ENCODE measurements around the gene HBD. TPM values are rescaled to one million over a fixed set of nuclear protein-coding genes. Genes with fewer than 3 reads are reported as not detected.

HBD gene
- total RNA-seq, 1 experiment from 2014 or later, result not detected

DNA sequence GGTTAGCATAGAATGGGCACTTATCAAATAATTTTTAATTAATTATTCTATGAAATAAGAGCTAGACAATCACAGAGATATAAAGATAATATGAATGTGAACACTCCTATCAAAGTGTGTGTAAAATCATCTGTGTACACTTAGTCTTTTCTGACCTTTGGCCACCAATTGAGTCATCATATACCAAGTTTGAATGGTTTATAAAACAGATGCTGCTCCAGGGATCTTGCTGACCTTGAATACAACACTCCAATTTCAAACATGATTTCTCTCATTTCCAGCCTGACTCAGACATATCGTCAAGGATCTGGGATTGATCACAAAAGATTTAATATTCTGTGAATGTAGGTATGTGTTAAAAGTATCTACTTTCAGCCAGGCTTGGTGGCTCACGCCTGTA, 30.9 kb downstream of the HBD start:
- Histone ChIP-seq H3K4me3 (replicated peaks in 1 of 2; ENCODE audit: low read depth in 1 of 2, low read length in 2 of 2) (no peak overlapping the region), H3K9me3 (ENCODE audit: control insufficient read depth in 1 of 2, insufficient read depth in 1 of 2, low read depth in 1 of 2, low read length in 2 of 2) (no peaks in the 10 kb centered on the region), H4K20me1 (ENCODE audit: insufficient read depth) (no peaks in the 10 kb centered on the region), H3K4me1 (ENCODE audit: control insufficient read depth in 1 of 2, insufficient read depth in 2 of 2, low read length in 2 of 2) (no peaks in the 10 kb centered on the region), H3K9me2 (ENCODE audit: insufficient read depth) (no peaks in the 10 kb centered on the region), H3K79me2 (ENCODE audit: insufficient read depth, low read length) (no peaks in the 10 kb centered on the region), H3K36me3 (ENCODE audit: control insufficient read depth in 1 of 2, insufficient read depth in 2 of 2, low read length in 2 of 2) (no peaks in the 10 kb centered on the region), H2AFZ (ENCODE audit: low read depth, low read length, poor library complexity, severe bottlenecking) (no peak overlapping the region), H3K27me3 (ENCODE audit: insufficient read depth, low read length) (peaks cover 44% of the 10 kb centered on the region), H3K4me2 (ENCODE audit: low read length) (no peak overlapping the region), H3K27ac (ENCODE audit: low read depth, low read length) (no peak overlapping the region), H3K9ac (ENCODE audit: low read length) (no peak overlapping the region)
- BruUV-seq (replicated peaks), result no TSS peak
- POLR2A ChIA-PET, result no interaction called here
- TF ChIP-seq TCF7L2 (IDR thresholded peaks at IDR 0.05; ENCODE audit: borderline replicate concordance, extremely low read depth, insufficient read depth, insufficient read length), result no peak
- TF ChIP-seq, protein P1, sequence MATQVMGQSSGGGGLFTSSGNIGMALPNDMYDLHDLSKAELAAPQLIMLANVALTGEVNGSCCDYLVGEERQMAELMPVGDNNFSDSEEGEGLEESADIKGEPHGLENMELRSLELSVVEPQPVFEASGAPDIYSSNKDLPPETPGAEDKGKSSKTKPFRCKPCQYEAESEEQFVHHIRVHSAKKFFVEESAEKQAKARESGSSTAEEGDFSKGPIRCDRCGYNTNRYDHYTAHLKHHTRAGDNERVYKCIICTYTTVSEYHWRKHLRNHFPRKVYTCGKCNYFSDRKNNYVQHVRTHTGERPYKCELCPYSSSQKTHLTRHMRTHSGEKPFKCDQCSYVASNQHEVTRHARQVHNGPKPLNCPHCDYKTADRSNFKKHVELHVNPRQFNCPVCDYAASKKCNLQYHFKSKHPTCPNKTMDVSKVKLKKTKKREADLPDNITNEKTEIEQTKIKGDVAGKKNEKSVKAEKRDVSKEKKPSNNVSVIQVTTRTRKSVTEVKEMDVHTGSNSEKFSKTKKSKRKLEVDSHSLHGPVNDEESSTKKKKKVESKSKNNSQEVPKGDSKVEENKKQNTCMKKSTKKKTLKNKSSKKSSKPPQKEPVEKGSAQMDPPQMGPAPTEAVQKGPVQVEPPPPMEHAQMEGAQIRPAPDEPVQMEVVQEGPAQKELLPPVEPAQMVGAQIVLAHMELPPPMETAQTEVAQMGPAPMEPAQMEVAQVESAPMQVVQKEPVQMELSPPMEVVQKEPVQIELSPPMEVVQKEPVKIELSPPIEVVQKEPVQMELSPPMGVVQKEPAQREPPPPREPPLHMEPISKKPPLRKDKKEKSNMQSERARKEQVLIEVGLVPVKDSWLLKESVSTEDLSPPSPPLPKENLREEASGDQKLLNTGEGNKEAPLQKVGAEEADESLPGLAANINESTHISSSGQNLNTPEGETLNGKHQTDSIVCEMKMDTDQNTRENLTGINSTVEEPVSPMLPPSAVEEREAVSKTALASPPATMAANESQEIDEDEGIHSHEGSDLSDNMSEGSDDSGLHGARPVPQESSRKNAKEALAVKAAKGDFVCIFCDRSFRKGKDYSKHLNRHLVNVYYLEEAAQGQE (IDR thresholded peaks at IDR 0.05; ENCODE audit: low read depth), result no peak
- TF ChIP-seq ZNF274 (IDR thresholded peaks at IDR 0.05; ENCODE audit: low read depth, low read length), result no peak
- TF ChIP-seq, protein P2, sequence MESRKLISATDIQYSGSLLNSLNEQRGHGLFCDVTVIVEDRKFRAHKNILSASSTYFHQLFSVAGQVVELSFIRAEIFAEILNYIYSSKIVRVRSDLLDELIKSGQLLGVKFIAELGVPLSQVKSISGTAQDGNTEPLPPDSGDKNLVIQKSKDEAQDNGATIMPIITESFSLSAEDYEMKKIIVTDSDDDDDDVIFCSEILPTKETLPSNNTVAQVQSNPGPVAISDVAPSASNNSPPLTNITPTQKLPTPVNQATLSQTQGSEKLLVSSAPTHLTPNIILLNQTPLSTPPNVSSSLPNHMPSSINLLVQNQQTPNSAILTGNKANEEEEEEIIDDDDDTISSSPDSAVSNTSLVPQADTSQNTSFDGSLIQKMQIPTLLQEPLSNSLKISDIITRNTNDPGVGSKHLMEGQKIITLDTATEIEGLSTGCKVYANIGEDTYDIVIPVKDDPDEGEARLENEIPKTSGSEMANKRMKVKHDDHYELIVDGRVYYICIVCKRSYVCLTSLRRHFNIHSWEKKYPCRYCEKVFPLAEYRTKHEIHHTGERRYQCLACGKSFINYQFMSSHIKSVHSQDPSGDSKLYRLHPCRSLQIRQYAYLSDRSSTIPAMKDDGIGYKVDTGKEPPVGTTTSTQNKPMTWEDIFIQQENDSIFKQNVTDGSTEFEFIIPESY (IDR thresholded peaks at IDR 0.05; ENCODE audit: extremely low read depth, insufficient replicate concordance, low read length), result no peak
- TF ChIP-seq, protein P3, sequence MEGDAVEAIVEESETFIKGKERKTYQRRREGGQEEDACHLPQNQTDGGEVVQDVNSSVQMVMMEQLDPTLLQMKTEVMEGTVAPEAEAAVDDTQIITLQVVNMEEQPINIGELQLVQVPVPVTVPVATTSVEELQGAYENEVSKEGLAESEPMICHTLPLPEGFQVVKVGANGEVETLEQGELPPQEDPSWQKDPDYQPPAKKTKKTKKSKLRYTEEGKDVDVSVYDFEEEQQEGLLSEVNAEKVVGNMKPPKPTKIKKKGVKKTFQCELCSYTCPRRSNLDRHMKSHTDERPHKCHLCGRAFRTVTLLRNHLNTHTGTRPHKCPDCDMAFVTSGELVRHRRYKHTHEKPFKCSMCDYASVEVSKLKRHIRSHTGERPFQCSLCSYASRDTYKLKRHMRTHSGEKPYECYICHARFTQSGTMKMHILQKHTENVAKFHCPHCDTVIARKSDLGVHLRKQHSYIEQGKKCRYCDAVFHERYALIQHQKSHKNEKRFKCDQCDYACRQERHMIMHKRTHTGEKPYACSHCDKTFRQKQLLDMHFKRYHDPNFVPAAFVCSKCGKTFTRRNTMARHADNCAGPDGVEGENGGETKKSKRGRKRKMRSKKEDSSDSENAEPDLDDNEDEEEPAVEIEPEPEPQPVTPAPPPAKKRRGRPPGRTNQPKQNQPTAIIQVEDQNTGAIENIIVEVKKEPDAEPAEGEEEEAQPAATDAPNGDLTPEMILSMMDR (IDR thresholded peaks at IDR 0.05 in 2 of 3, conservative IDR thresholded peaks at IDR 0.05 in 1 of 3; ENCODE audit: borderline replicate concordance in 1 of 3, insufficient read depth in 1 of 3, low read depth in 2 of 3, low read length in 2 of 3), result no peak
- TF ChIP-seq POLR2A (IDR thresholded peaks at IDR 0.05; ENCODE audit: borderline replicate concordance, extremely low read depth, insufficient read depth, insufficient read length), result no peak
- no peak for TF ChIP-seq ZFX (IDR thresholded peaks at IDR 0.05)
- TF ChIP-seq, protein P4, sequence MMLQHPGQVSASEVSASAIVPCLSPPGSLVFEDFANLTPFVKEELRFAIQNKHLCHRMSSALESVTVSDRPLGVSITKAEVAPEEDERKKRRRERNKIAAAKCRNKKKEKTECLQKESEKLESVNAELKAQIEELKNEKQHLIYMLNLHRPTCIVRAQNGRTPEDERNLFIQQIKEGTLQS (IDR thresholded peaks at IDR 0.05), result no peak
- TF ChIP-seq EZH2 (IDR thresholded peaks at IDR 0.05), result no peak
- TF ChIP-seq SP1 (IDR thresholded peaks at IDR 0.05; ENCODE audit: low read depth), result no peak
- no peak for TF ChIP-seq EGR1 (IDR thresholded peaks at IDR 0.05; ENCODE audit: low read depth)
- TF ChIP-seq SIN3A (IDR thresholded peaks at IDR 0.05; ENCODE audit: low read depth), result no peak
- no peak for TF ChIP-seq POLR2AphosphoS5 (IDR thresholded peaks at IDR 0.05; ENCODE audit: low read depth, low read length)
- no peak for TF ChIP-seq ELF1 (IDR thresholded peaks at IDR 0.05; ENCODE audit: borderline replicate concordance, low read depth)
- no peak for TF ChIP-seq CBX3 (IDR thresholded peaks at IDR 0.05; ENCODE audit: low read depth)
- no peak for TF ChIP-seq SRF (IDR thresholded peaks at IDR 0.05; ENCODE audit: low read depth)
- no peak for TF ChIP-seq RAD21 (IDR thresholded peaks at IDR 0.05; ENCODE audit: low read depth)
- no peak for TF ChIP-seq JUND (IDR thresholded peaks at IDR 0.05)
- no peak for TF ChIP-seq CEBPB (IDR thresholded peaks at IDR 0.05; ENCODE audit: low read depth)
- TF ChIP-seq FOSL1 (IDR thresholded peaks at IDR 0.05; ENCODE audit: low read depth), result no peak
- RAD21 ChIA-PET (ENCODE audit: low non-redundant PET in 1 of 2, low total read pairs in 2 of 2, uncharacterized antibody in 2 of 2, unreplicated experiment in 2 of 2), result no interaction called here
- CTCF ChIA-PET, result interaction anchor here (1.0 kb wide), 1 partner anchor 88 kb away, joined by 5 read pairs; no protein-coding TSS in a partner anchor
- DNase-seq (ENCODE audit: low read depth, low spot score) (no peak), ATAC-seq (no peak)
- intact Hi-C loops (cut with micrococcal nuclease), result loop anchor here (10.0 kb wide), 1 partner anchor 351 kb away; no protein-coding TSS in a partner anchor

Data from HCT116 (cell line).